NCI-H524 treated with DMSO at 0.1 percent for 48 hours (cell line): ENCODE results near the gene PIEZO2.
"Not testable (repeated sequence)": the region's sequence is repeated elsewhere in the genome, so short reads cannot be mapped to it uniquely, and the experiment has no call there.

Source experiments
- DNase-seq: peaks from one replicate; lab custom pipeline; 2025; lab: John Stamatoyannopoulos, UW

The PIEZO2 gene

GRCh38 chr18:11149441-11150270, at the start of gene PIEZO2:
PIEZO2 (minus strand) TSS chr18:11149569; CDS start chr18:11148588, 981 bp downstream.
- DNase-seq = no peak

- DNase-seq = no peak
These were observed 34.3 kb upstream of the PIEZO2 start for GRCh38 chr18:11183637-11184036.

- DNase-seq = not testable (repeated sequence)
These were observed 32.3 kb upstream of the PIEZO2 start for GRCh38 chr18:11181629-11182028.

GRCh38 chr18:11179959-11180519, 30.7 kb upstream of the PIEZO2 start:
- no peak for DNase-seq

GRCh38 chr18:11178951-11179549, 29.7 kb upstream of the PIEZO2 start:
- no peak for DNase-seq

- DNase-seq = no peak
These were observed 28.0 kb upstream of the PIEZO2 start for GRCh38 chr18:11177382-11177781.

- DNase-seq = no peak
These were observed 27.1 kb upstream of the PIEZO2 start for GRCh38 chr18:11176481-11176881.

GRCh38 chr18:11175266-11175979, 26.1 kb upstream of the PIEZO2 start:
- DNase-seq = no peak

- DNase-seq = not testable (repeated sequence)
These were observed 24.8 kb upstream of the PIEZO2 start for GRCh38 chr18:11174179-11174578.

- no peak for DNase-seq
These were observed 18.4 kb upstream of the PIEZO2 start for GRCh38 chr18:11167778-11168177.

- DNase-seq = no peak
These were observed 16.6 kb upstream of the PIEZO2 start for GRCh38 chr18:11165952-11166351.

GRCh38 chr18:11165138-11165537, 15.8 kb upstream of the PIEZO2 start:
- no peak for DNase-seq

- no peak for DNase-seq
These were observed 14.3 kb upstream of the PIEZO2 start for GRCh38 chr18:11163665-11164064.

- DNase-seq = no peak
These were observed 13.5 kb upstream of the PIEZO2 start for GRCh38 chr18:11162889-11163288.

GRCh38 chr18:11162462-11162861, 13.1 kb upstream of the PIEZO2 start:
- DNase-seq = no peak

- no peak for DNase-seq
These were observed 10.9 kb upstream of the PIEZO2 start for GRCh38 chr18:11160313-11160712.

- no peak for DNase-seq
These were observed 10.5 kb upstream of the PIEZO2 start for GRCh38 chr18:11159844-11160243.

GRCh38 chr18:11156978-11157377, 7.6 kb upstream of the PIEZO2 start:
- DNase-seq = no peak

GRCh38 chr18:11155034-11155759, 5.8 kb upstream of the PIEZO2 start:
- no peak for DNase-seq

- DNase-seq = no peak
These were observed 5.1 kb upstream of the PIEZO2 start for GRCh38 chr18:11154368-11154989.

- no peak for DNase-seq
These were observed 3.7 kb upstream of the PIEZO2 start for GRCh38 chr18:11153097-11153496.

GRCh38 chr18:11150271-11150615, 874 bp upstream of the PIEZO2 start:
- no peak for DNase-seq
